ENCODE results near the gene HIPK2.

- TF ChIP-seq CTCF (IDR thresholded peaks at IDR 0.05) (no peak), POLR2A (IDR thresholded peaks at IDR 0.05) (no peak)
Observed at GRCh38 chr7:139574618-139575337, 203.0 kb downstream of the HIPK2 start.

Measured in body of pancreas (tissue), 4 donors.